Sigmoid colon (tissue), 3 donors: ENCODE measurements around the gene TAS2R19.
"Not testable (repeated sequence)": the region's sequence is repeated elsewhere in the genome, so short reads cannot be mapped to it uniquely, and the experiment has no call there.

Source experiments
- POLR2A ChIP-seq, 2 donors: fragments of 450-650 bp; IDR thresholded peaks; one replicate each; pipeline ENCODE4 v1.6.1; 2016; ENCODE audit warnings: antibody characterized with exemption in 2 of 2, mild to moderate bottlenecking in 2 of 2, moderate library complexity in 2 of 2
- TF ChIP-seq, protein P1 (sequence below), 4 experiments: fragments of 450-650 bp in 3 of 4; fragments of 200-600 bp in 1 of 4; IDR thresholded peaks; one replicate each; pipeline ENCODE4 v1.5.1; 2016 to 2019; ENCODE audit warnings: antibody characterized with exemption in 4 of 4, mild to moderate bottlenecking in 3 of 4, moderate library complexity in 2 of 4

DNA sequence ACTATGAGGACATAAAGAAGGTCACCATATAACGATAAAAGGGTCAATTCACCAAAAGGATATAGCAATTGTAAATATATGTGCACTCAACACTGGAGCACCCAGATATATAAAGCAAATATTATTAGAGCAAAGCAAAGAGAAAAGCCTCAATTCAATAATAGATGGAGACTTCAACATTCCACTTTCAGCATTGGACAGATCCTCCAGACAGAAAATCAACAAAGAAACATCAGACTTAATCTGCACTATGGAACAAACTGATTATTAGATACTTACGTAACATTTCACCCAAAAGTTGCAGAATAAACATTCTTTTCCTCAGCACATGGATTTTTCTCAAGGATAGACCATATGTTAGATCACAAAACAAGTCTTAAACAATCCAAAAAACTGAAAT, 18.9 kb upstream of the TAS2R19 start:
- TF ChIP-seq, protein P1, sequence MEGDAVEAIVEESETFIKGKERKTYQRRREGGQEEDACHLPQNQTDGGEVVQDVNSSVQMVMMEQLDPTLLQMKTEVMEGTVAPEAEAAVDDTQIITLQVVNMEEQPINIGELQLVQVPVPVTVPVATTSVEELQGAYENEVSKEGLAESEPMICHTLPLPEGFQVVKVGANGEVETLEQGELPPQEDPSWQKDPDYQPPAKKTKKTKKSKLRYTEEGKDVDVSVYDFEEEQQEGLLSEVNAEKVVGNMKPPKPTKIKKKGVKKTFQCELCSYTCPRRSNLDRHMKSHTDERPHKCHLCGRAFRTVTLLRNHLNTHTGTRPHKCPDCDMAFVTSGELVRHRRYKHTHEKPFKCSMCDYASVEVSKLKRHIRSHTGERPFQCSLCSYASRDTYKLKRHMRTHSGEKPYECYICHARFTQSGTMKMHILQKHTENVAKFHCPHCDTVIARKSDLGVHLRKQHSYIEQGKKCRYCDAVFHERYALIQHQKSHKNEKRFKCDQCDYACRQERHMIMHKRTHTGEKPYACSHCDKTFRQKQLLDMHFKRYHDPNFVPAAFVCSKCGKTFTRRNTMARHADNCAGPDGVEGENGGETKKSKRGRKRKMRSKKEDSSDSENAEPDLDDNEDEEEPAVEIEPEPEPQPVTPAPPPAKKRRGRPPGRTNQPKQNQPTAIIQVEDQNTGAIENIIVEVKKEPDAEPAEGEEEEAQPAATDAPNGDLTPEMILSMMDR (IDR thresholded peaks at IDR 0.05), result not testable (repeated sequence)
- TF ChIP-seq POLR2A (IDR thresholded peaks at IDR 0.05), result not testable (repeated sequence)
